NOMO-1 (cell line): Measurements from ENCODE around the gene SFMBT2.

Source experiments
- DNase-seq, 2 experiments: peaks; one replicate each; lab custom pipeline; 2025; ENCODE audit not compliant: unreplicated experiment in 2 of 2; lab: John Stamatoyannopoulos, UW

Gene SFMBT2

DNA sequence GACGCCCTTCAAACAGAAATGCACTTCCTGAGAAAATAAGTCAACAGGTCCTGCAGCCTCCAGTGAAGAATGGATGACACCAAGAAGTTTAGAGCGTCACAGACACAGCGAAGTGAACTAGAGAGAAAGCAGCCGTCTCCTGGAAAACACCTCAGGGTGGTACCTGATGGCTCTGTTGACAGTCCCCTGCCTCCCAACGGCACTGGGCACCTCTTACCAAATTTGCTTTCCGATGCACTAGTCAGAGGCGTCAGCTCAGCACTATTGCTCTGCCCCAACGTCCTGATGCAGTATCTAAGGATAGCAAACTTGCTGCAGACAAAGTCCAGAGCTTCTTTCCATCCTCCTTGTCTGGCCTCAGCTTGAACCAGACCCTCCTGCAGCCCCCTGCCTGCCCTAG is 38.3 kb downstream of the SFMBT2 start:
- DNase-seq: no peak

DNA sequence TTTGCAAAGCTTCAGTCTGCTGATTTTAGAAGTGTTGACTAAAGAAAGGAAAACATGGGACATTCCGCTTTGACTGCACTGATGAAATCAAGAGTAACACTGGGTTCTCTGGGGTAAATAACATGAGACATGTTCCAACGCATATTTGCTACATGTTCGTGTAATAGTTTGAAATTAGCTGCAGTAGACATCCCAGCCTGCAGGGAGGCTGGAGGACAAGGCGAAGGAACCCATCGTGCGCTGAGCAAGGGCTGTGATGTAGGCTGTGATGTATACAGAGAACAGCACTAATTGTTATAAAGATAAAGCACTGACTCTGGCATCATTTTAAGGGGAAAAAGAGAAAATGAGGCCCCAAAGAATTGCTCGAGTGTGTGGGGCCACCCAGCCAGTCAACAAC is 40.3 kb downstream of the SFMBT2 start:
- DNase-seq: no peak

DNA sequence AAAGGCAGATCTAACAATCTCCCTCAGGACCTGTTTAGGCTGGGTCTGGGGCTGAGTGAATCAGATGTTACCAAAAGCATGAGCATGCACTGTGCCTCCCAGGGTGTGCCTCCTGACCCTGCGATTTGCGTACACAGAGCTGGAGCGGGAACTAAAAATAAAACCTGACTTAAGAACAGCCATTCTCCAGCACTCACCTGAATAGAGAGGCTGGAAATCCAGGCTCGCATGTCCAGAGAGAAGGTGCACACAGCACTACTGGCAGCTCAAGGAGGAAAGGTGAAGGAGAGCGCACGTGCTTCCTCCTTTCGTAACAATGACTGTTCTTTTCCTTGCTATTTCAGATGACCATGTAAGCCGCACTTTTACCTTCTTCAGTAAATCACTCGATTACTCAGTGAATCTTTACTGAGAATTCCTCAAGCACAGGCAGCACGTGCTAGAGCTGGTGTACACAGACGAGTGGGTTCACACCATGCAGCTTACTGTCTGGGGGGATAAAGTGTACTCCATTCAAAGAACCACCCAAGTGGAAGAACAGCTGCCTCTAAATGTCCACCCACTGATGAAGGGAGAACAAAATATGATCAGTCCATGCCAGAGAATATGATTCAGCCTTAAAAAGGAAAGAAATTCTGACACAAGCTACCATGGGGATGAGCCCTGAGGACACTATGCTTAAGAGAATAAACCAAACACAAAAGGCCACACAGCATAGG is 45.6 kb downstream of the SFMBT2 start:
- DNase-seq: no peak

DNA sequence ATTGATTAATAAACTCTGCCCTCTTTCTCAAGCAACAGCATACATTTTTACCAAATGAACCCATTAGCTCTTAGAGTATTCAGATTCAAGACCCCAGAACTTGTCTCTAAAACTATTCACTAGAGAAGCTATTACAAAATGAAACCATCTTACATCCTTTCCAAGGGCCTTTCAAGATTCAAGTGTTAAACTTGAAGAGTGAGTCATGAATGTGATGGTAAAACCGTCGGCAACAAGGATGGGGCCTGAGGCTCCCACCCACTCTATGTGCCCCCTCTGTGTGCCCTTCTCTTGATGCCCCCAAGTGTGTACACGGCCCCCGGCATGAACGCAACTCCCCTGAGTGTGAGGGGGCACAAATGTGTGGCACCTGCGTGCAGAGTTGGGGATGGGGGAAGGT is 46.4 kb downstream of the SFMBT2 start:
- no peak for DNase-seq

DNA sequence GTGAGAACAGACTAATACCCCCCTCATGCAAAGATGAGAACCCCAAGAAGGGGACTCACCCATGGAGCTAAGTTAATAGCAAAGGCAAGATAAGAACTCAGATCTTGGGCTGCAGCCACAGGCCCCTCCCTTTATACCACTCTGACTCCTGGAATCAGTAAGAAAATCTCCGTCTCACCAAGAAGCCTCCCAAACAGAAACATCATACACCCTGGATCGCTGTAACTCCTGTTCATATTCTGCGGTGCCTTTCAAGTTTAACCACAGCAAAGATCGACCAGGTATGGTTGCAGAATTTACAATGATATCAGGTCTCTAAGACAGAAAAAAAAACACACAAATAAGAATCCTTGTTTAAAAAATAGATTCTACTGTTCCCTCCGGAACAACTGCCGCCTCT is 47.1 kb downstream of the SFMBT2 start:
- no peak for DNase-seq

DNA sequence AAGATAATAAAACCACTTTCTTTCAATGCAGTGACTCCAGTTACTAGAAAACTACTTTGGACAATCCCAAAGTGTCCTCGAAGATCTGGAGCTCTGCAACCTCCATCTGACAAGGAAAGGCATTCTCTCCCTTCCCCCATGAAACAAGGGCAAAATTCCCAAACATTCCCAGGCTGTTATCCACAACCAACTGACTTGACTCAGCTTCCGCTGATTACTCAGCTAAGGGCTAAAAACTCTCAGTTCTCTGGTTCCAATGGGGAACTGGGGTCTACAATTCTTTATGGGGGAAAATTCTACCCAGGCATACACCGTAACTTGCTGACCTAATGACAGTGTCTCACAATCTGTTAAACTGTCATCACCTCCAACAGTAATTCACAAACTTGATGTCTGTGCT is 48.4 kb downstream of the SFMBT2 start:
- DNase-seq: no peak

DNA sequence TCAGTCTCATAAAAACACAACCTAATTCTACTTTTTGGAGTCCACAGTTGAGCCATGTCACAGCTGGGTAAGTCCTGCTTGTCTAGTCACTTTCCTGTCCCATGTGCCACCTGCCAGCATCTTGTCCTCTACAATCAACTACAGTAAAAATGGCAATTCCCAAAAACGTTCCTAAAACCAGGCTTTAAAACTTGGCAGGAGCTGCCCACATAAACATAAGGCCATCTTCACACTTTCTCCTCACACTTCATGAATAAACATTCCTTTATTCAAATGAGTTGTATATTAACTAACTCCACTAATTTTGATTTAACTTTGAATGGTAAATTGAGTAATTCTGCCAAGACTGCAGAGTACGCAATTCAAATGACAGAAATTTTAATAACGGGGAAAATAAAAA is 49.5 kb downstream of the SFMBT2 start:
- no peak for DNase-seq

DNA sequence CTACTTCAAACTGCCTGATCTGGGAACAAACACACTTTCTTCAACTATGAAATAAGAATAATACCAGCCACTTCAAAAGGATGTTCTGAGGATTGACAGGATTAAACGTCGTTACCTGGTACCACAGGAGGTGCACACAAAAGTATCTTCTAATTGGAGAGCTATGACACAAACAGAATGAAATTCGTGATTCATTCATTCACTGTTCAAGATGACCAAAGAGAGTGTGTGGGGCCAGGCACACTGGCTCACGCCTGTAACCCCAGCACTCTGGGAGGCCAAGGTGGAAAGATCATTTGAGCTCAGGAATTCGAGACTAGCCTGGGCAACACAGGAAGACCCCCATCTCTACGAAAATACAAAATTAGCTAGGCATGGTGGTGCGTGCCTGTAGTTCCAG is 50.9 kb downstream of the SFMBT2 start:
- no peak for DNase-seq

DNA sequence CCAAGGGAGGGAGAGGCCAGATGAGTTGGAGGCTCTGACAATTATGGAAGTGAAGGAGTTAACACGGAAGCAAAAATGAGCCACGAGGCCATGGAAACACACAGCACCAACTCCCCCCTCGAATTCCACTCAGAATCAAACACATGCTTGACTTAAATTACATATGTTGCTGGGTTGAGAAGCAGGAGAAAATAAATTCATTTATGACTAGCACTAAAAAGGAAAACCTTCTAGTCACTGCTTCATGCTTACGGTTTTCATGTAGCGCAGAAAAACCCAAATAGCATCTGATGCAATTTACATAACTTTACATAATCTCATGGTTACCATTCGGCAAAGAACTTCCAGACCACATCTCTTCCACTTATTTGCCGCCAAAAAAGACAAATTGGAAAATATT is 51.5 kb downstream of the SFMBT2 start:
- DNase-seq: no peak

DNA sequence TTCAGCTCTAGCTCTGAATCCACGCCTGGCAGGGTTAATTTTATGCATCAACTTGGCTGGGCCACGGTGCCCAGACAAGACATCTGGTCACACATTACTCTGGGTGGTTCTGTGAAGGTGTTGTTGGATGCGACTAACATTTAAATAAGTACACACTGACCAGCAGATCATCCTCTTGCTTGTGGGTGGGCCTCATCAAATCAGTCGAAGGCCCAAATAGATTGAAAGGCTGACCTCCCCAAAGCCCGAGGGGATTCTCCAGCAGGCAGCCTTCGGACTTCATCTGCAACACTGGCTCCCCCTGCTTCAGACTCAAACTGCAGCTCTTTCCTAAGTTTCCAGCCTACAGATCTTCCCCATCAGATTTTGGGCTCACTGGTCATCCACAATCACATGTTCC is 53.6 kb downstream of the SFMBT2 start:
- DNase-seq: no peak

DNA sequence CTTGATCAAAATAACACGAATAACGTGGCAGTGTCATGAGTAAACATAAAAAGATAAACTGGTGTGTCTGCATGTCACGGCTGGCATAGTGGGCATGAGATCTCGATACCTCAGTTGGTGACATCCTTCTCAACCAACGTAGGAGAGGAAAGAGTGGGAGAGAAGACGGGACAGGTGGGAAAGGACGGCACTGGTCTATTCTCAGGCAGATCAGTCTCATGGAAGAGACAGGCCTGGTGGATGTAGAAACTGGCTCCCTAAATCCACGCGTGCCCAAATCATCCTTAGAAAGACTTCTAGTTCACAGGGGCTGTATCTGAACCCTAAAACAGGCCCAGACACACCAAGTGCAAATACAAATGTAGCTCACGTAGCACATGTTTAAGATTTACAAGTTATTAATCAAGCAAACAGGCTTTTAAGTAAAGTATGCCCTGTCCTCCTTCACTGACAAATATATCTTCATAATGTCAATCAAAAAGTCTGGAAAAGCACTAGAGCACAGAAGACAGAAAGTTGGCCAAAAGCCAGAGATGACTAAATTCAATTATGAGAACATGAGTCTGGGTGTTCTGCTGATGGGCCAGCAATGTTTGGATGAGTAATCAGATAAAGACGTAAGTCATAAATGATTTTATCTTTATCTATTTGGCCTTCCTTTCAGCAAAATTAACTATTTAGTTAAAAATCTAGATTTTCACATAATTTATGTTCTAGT is 56.3 kb downstream of the SFMBT2 start:
- no peak for DNase-seq

DNA sequence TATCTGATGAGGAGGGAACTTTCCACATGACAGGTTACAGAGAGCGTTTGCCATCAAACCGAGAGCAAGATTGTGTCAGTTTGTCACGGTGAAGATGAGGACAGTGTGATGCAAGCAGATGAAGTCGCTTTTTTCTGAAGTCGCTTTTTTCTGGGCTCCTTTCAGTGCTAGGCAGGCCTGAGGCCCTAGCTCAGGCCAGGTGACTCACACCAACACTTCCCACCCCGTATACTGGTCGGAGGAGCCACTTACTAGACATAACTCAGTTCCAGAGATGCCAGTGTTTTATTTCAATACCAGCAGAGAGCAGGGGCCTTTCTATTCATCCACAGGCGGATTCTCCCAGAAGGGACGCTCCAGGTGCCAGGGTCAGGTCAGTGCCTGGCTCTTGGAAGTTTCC is 58.9 kb downstream of the SFMBT2 start:
- no peak for DNase-seq

DNA sequence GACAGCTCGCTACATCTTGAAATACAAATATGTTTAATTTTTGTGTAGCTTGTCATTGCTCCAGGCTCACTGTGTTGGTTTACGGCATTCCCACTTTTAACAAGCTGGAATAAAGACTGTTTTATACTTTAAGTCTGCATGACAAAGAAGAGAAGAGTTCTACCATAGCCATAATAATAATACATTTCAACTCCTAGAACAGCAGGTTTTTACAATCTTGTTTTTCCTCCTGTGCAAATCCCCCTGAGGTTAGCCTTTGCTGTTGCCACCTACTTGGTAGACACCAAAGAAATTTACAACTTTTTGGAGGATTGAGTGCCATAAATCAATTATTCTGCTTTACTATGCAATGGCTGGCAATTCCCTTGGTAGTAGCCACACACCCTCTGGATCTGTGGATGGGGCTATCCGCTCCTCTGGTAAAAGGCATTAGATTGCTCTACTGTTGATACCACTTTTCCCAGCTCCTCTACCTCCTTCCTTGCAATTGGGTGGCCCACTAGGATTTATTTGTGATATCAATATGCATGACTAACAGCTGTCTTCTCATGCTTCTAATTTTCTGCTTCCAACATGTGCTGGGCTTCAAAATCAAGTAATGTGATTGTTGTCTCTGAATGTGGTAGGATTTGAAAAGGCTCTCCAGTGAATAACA is 60.2 kb downstream of the SFMBT2 start:
- no peak for DNase-seq

DNA sequence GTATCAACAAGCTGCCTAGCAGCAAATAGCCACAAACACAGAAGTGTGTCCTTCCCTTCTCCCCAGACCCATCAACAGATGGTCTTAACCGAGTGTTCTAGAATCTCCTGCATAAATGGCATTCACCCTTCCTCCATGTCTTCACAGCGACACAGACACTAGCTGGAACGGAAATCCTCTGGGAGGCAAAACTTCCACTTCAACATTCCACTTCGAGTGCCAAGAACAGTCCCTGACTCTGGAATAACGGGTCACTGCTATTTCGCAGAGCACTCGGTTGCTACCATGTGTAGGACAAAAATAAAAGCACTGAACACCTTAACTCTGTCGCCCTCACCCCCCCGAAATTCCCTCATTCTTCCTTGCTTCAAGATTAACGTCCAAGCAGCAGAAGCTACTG is 65.1 kb downstream of the SFMBT2 start:
- no peak for DNase-seq

DNA sequence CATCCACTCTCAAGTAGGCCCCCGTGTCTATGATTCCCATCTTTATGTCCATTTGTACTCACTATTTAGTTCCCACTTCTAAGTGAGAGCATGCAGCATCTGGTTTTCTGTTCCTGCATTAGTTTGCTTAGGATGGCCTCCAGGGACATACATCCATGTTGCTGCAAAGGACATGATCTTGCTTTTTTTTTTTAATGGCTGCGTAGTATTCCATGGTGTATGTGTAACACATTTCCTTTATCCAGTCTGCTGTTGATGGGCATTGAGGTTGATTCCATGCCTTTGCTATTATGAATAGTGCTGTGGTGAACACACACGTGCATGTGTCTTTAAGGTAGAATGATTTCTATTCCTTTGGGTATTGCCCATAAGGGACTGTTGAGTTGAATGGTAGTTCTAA is 67.8 kb downstream of the SFMBT2 start:
- DNase-seq: no peak

DNA sequence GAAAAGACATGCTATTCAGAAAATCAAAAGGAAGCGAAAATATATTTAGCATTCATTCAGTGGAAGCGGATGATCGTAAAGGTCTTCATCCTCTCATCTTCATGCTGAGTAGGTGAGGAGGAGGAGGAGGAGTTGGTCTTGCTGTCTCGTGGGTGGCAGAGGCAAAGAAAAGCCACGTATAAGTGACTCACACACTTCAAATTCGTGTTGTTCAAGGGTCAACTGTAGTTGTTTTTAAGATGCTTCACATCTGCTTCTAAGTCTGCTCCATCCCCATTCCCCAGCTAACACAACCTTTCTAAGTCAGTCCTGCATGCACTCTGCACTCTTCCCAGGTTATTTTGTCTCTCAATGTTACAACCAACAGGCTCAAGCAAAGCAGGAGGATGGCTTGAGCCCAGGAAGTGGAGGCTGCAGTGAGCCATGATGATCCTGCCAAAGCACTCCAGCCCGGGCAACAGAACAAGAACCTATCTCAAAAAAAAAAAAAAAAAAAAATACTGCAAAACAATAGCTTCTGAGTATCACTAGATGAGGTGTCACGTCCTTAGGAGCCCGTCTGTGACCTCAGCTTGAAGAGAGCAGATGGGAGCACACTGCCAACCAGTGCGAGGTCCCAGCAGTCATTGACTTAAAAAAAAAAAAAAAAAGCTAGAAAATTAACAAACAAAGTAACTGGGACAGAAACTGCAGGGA is 70.5 kb downstream of the SFMBT2 start:
- no peak for DNase-seq

DNA sequence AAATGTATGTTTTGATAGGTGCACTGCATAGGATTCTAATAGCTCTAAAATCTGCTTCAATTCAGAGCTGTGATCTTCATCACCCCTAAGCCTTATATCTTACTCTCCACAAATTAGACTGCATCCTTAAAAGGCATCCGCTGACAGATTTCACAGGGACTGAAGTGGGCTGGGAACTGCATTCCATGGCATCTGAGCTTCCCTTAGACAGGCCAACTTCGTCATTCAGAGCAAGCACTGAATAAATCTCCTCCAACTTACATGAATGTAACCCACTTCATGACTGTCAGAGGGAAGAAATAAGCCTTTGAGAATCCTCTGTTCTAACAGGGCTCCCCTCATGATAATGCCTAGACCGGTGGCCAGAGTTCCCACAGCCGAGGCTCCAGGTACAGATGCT is 71.3 kb downstream of the SFMBT2 start:
- no peak for DNase-seq

DNA sequence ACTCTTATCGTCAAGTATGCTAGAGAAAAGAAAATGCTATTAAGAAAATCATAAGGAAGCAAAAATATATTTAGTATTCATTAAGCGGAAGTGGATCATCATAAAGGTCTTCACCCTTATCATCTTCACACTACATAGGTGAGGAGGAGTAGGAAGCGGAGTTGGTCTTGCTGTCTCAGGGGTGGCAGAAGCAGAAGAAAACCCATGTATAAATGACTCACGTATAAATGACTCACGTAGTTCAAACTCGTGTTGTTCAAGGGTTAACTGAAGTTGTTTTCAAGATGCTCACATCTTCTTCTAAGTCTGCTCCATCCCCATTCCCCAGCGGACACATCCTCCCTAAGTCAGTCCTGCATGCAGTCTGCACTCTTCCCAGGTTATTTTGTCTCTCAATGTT is 72.4 kb downstream of the SFMBT2 start:
- DNase-seq: no peak

DNA sequence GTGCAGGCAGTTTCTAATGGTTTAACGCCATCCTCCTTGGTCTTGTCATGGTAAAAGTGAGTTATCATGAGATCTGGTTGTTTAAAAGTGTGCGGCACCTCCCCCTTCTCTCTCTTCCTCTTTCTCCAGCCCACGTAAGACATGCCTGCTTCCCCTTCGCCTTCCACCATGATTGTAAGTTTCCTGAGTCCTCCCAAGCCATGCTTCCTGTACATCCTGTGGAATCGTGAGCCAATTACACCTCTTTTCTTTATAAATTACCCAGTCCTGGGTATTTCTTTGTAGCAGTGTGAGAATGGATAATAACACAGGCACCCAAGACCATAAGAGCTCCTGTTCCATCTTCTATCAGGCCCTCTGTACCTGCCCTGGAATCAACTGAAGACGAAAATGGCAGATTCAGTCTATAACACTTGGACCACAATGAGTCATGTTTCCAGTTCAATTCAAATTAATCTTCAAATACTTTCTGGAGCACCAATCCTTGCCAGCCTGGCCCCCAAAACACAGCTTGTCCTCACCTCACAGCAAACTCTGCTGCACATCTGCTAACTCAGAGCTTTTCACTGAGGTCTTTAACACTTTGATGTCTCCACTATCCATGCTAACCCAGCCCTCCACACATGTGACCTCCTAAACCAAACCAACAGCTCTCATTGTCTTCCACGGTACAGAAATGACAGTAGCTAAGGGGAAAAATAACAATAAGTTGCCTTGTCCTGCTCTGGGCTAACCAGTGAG is 73.2 kb downstream of the SFMBT2 start:
- peak; percentile 14 to 35 for DNase-seq

DNA sequence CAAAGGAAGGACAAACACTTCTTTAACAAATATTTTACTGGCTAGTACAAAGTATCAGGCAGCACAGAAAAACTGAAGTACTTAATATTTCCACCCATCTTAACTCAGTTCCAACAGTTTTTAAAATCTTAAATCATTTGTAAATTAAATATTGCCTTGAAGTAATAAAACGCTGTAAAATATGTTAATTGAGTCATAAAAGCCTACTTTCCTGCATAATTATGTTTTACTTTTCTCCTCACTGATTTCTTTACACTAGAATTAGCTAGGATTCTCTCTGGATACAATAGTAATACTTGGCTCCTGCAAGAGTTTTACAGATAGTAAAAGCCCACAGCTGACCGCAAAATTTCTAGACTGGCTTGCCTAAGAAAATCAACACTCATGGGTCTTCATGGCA is 74.9 kb downstream of the SFMBT2 start:
- no peak for DNase-seq

DNA sequence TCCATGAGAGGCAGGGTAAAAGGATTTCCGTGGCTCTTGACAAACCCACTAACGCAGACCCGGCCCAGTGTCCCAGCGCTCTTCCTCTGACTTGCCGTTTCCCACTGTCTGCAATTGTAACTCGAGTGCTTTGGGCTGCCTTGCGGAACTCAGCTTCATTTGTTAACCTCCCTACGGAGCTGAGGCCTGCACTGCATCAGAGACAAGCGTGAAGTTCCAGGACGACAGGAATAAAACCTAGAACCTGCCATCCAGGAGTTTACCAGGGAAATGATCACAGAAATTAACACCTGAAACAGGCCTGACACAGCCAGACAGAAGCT is 76.2 kb downstream of the SFMBT2 start:
- no peak for DNase-seq
